Measurements from ENCODE around the gene OAS3. TPM values are rescaled to one million over a fixed set of nuclear protein-coding genes. Genes with fewer than 3 reads are reported as not detected.
A peak's percentile ranks its signal among the peaks of the same experiment; 100 is the strongest.

Gene OAS3
- total and polyA plus RNA-seq, 8 donors: 1.7 to 8.8 (median 3.6) TPM

- no peak for DNase-seq
- no peak for FAIRE-seq
- ATAC-seq: no peak
- Histone ChIP-seq H3K36me3 (no peaks in the 10 kb centered on the region), H3K27me3 (no peaks in the 10 kb centered on the region), H3K4me1 (peaks cover 0 to 10% (median 6%) of the 10 kb centered on the region in 3 donors), H3K27ac (no peak overlapping the region), H3K9me3 (no peaks in the 10 kb centered on the region), H3K4me3 (no peak overlapping the region)
- WGBS, 2 donors: 86 to 87% methylated on average over 1 of the region's 1 CpG
- intact Hi-C loops (cut with DNase I): no loop called here
- TF ChIP-seq CTCF (IDR thresholded peaks at IDR 0.05): no peak
These were observed 2.0 kb upstream of the OAS3 start for GRCh38 chr12:112936264-112936663.

GRCh38 chr12:112936927-112937326 is 1.3 kb upstream of the OAS3 start:
- Histone ChIP-seq H3K36me3 (no peaks in the 10 kb centered on the region), H3K27ac (no peak overlapping the region), H3K4me1 (peaks cover 0 to 10% (median 6%) of the 10 kb centered on the region in 3 donors), H3K9me3 (no peaks in the 10 kb centered on the region), H3K4me3 (no peak overlapping the region), H3K27me3 (no peaks in the 10 kb centered on the region)
- ATAC-seq: no peak
- no peak for FAIRE-seq
- TF ChIP-seq CTCF (IDR thresholded peaks at IDR 0.05): no peak
- intact Hi-C loops (cut with DNase I): no loop called here
- WGBS, 2 donors: 53 to 56% methylated on average over 2 of the region's 2 CpGs
- DNase-seq: no peak

- no peak for DNase-seq
- H3K27ac ChIP-seq: peak overlapping the region; percentile 34 to 72 (median 58)
- peak in 3 of 4 donors; percentile 6 to 24 (median 15) for ATAC-seq
- no peak for TF ChIP-seq CTCF (IDR thresholded peaks at IDR 0.05)
- no peaks in the 10 kb centered on the region for H3K9me3 ChIP-seq
- peak overlapping the region; percentile 64 to 78 (median 69) for H3K4me3 ChIP-seq
- H3K27me3 ChIP-seq: no peaks in the 10 kb centered on the region
- intact Hi-C loops (cut with DNase I): no loop called here
- H3K36me3 ChIP-seq: no peaks in the 10 kb centered on the region
- H3K4me1 ChIP-seq: peaks cover 0 to 10% (median 6%) of the 10 kb centered on the region in 3 donors
- no peak for FAIRE-seq
- 8 to 17% methylated on average over 11 of the region's 11 CpGs for WGBS, 2 donors
These were observed 477 bp downstream of the OAS3 start for GRCh38 chr12:112938751-112939150.

GRCh38 chr12:112939761-112940381 is 1.6 kb downstream of the OAS3 start:
- TF ChIP-seq CTCF (IDR thresholded peaks at IDR 0.05): no peak
- Histone ChIP-seq H3K9me3 (no peaks in the 10 kb centered on the region), H3K4me3 (no peak overlapping the region), H3K36me3 (no peaks in the 10 kb centered on the region), H3K4me1 (peaks cover 0 to 10% (median 6%) of the 10 kb centered on the region in 3 donors), H3K27me3 (no peaks in the 10 kb centered on the region), H3K27ac (no peak overlapping the region)
- DNase-seq (no peak), FAIRE-seq (no peak), ATAC-seq (no peak)
- intact Hi-C loops (cut with DNase I): no loop called here
- WGBS, 2 donors: 74 to 79% methylated on average over 7 of the region's 7 CpGs

GRCh38 chr12:112941528-112942335 is 3.5 kb downstream of the OAS3 start:
- H3K4me1 ChIP-seq: peaks cover 0 to 10% (median 6%) of the 10 kb centered on the region in 3 donors
- DNase-seq (no peak), ATAC-seq (no peak), FAIRE-seq (no peak)
- H3K4me3 ChIP-seq: no peak overlapping the region
- WGBS, 2 donors: 89 to 91% methylated on average over 16 of the region's 16 CpGs
- no peaks in the 10 kb centered on the region for H3K27me3 ChIP-seq
- H3K27ac ChIP-seq: no peak overlapping the region
- H3K36me3 ChIP-seq: no peaks in the 10 kb centered on the region
- no peaks in the 10 kb centered on the region for H3K9me3 ChIP-seq
- no peak for TF ChIP-seq CTCF (IDR thresholded peaks at IDR 0.05)
- intact Hi-C loops (cut with DNase I): no loop called here
